OCI-LY7 (cell line): ENCODE measurements around the gene NAA38. TPM values are rescaled to one million over a fixed set of nuclear protein-coding genes. Genes with fewer than 3 reads are reported as not detected.

Experiments
- BruUV-seq: library from RNA; stranded (reverse); fragments of 400-500 nt; replicated peaks from 2 replicates; lab custom pipeline; 2021; lab: Mats Ljungman, UMichigan
- CTCF ChIA-PET: fragments of 300-600 bp; sonication (Branson Sonifier 250); formaldehyde crosslinking; loops from one replicate; lab custom pipeline; 2022; ENCODE audit warnings: antibody characterized with exemption; ENCODE audit not compliant: unreplicated experiment; lab: Charles Lee
- POLR2A ChIA-PET: fragments of 300-600 bp; sonication (Branson Sonifier 250); formaldehyde crosslinking; loops from one replicate; lab custom pipeline; 2022; ENCODE audit warnings: antibody characterized with exemption; lab: Charles Lee
- DNase-seq: peaks from one replicate; pipeline ENCODE4 v3.0.0-alpha.2; 2015; ENCODE audit warnings: low spot score
- H2AFZ ChIP-seq: fragments of 200-600 bp; sonication (generic), shearing (Covaris generic); 2 replicates; pipeline ENCODE4 v1.6.1; 2014; ENCODE audit warnings: mild to moderate bottlenecking, antibody characterized with exemption, low read length, moderate library complexity
- H3K27ac ChIP-seq: fragments of 200-600 bp; sonication (generic); 2 replicates; pipeline ENCODE4 v1.5.1; 2014; ENCODE audit warnings: mixed run types, low read depth, mild to moderate bottlenecking, moderate library complexity, low read length, inconsistent platforms; ENCODE audit not compliant: poor library complexity, severe bottlenecking
- H3K36me3 ChIP-seq: fragments of 200-600 bp; sonication (generic); 2 replicates; pipeline ENCODE4 v1.6.1; 2014; ENCODE audit warnings: mild to moderate bottlenecking, antibody characterized with exemption, low read length, moderate library complexity, mixed read lengths; ENCODE audit not compliant: insufficient read depth
- H3K4me1 ChIP-seq: fragments of 200-600 bp; sonication (generic); 2 replicates; pipeline ENCODE4 v1.5.1; 2014; ENCODE audit warnings: mild to moderate bottlenecking, low read length; ENCODE audit not compliant: insufficient read depth, poor library complexity, severe bottlenecking
- H3K4me2 ChIP-seq: fragments of 200-600 bp; sonication (generic); 2 replicates; pipeline ENCODE4 v1.6.1; 2014; ENCODE audit warnings: mild to moderate bottlenecking, low read length
- H3K4me3 ChIP-seq: fragments of 200-600 bp; sonication (generic); 2 replicates; pipeline ENCODE4 v1.5.1; 2014; ENCODE audit warnings: mild to moderate bottlenecking, low read depth, low read length; ENCODE audit not compliant: poor library complexity, severe bottlenecking
- H3K79me2 ChIP-seq: fragments of 200-600 bp; sonication (generic); 2 replicates; pipeline ENCODE4 v1.6.1; 2016; ENCODE audit warnings: low read depth, mild to moderate bottlenecking, low read length, moderate library complexity, mixed read lengths; ENCODE audit not compliant: insufficient read depth
- H3K9me2 ChIP-seq: fragments of 200-600 bp; sonication (generic); 2 replicates; pipeline ENCODE4 v1.6.1; 2016; ENCODE audit warnings: mild to moderate bottlenecking, low read length, mixed read lengths; ENCODE audit not compliant: insufficient read depth
- H3K9me3 ChIP-seq: fragments of 200-600 bp; sonication (generic); 2 replicates; pipeline ENCODE4 v1.6.1; 2014; ENCODE audit warnings: mild to moderate bottlenecking, mixed run types, low read length, mixed read lengths
- H4K20me1 ChIP-seq: fragments of 200-600 bp; sonication (generic); 2 replicates; pipeline ENCODE4 v1.6.1; 2014; ENCODE audit warnings: mild to moderate bottlenecking, antibody characterized with exemption, low read length, moderate library complexity, mixed read lengths; ENCODE audit not compliant: insufficient read depth
- CTCF ChIP-seq: fragments of 200-600 bp; sonication (generic); conservative IDR thresholded peaks from 2 replicates; pipeline ENCODE4 v1.5.1; 2014; ENCODE audit warnings: mild to moderate bottlenecking, antibody characterized with exemption, low read length, moderate library complexity, mixed read lengths
- EZH2phosphoT487 ChIP-seq: fragments of 200-600 bp; sonication (generic); IDR thresholded peaks from 2 replicates; pipeline ENCODE4 v1.6.1; 2018; ENCODE audit warnings: low read depth, borderline replicate concordance, mild to moderate bottlenecking, mixed run types, antibody characterized with exemption, low read length, moderate library complexity, mixed read lengths
- intact Hi-C: fragments of 100-400 bp; cut with micrococcal nuclease; formaldehyde crosslinking; loops from one replicate; pipeline ENCODE4 v1.10.0; 2022; ENCODE audit not compliant: unreplicated experiment
- total RNA-seq, 2 experiments: library from RNA; depleted of rRNA in 1 of 2; stranded (reverse); fragments of >200 nt in 1 of 2; shearing (Covaris generic) in 1 of 2; gene quantifications; 2 replicates each; pipeline ENCODE4 v1.2.3, GENCODE V29; 2014 to 2022

Gene NAA38
- total RNA-seq, 2 experiments from 2014 or later, result 149 to 168 TPM

DNA sequence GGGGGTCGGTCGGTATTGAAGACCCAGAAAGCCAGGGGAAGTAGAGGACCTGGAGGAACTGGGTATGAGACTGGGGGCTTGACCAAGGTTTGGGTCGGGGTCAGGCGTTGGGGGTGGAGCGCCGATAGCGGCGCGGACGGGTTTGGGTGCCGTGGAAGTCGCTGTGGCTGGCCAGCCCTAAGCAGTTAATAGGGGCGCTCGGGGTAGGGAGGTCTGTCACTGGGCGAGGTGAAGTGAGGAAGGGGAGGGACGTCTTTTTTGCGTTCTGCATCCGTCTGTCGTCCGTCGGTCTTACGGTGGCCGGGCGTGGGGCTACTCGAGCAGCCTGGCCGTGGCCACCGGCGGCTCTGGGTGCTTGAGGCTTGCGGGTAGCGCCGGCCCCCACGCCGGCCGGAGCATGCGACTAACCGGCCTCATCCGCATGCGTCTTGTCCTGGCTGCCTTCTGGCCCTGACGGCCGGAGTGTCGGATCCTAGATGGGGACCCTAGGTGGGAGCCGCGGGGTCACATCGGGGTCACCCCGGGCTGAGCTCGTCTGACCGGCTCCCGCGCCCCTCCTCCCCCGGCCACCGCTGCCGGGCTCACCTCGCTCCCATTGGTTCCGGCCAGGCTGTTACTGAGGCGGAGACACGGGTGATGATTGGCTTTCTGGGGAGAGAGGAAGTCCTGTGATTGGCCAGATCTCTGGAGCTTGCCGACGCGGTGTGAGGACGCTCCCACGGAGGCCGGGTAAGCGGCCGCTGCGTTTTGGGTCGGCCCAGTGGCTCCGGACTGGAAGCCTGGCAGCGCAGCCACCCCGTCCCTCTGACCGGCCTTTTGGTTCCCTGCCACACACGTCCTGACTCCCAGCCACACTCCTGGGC, 12.8 kb downstream of the NAA38 start:
- Histone ChIP-seq H3K4me2 (peak overlapping the region; percentile 95), H3K4me3 (peak overlapping the region; percentile 79), H3K9me2 (no peaks in the 10 kb centered on the region), H4K20me1 (peaks cover 20% of the 10 kb centered on the region; the same call in 1 of the 2 replicates), H3K79me2 (peaks cover 36% of the 10 kb centered on the region; the same call in 1 of the 2 replicates), H2AFZ (no peak overlapping the region; the same call in 1 of the 2 replicates), H3K9me3 (no peaks in the 10 kb centered on the region), H3K4me1 (peaks cover 26% of the 10 kb centered on the region), H3K27ac (peak overlapping the region; percentile 92), H3K36me3 (peaks cover 47% of the 10 kb centered on the region)
- BruUV-seq, result no TSS peak
- ChIA-PET POLR2A (interaction anchor here (0.9 to 1.0 kb wide), 2 partner anchors 10 to 158 kb away, joined by 4 to 5 read pairs; partner anchors contain the start of gene TP53), CTCF (interaction anchor here (0.5 to 1.2 kb wide), 2 partner anchors 10 to 630 kb away, joined by 4 to 9 read pairs; no protein-coding TSS in a partner anchor)
- TF ChIP-seq CTCF (no peak), EZH2phosphoT487 (no peak)
- peak; percentile 91 for DNase-seq
- intact Hi-C loops, result loop anchor here (5.0 kb wide), 1 partner anchor 362 kb away; the partner anchor contains the start of genes POLR2A and SLC35G6

DNA sequence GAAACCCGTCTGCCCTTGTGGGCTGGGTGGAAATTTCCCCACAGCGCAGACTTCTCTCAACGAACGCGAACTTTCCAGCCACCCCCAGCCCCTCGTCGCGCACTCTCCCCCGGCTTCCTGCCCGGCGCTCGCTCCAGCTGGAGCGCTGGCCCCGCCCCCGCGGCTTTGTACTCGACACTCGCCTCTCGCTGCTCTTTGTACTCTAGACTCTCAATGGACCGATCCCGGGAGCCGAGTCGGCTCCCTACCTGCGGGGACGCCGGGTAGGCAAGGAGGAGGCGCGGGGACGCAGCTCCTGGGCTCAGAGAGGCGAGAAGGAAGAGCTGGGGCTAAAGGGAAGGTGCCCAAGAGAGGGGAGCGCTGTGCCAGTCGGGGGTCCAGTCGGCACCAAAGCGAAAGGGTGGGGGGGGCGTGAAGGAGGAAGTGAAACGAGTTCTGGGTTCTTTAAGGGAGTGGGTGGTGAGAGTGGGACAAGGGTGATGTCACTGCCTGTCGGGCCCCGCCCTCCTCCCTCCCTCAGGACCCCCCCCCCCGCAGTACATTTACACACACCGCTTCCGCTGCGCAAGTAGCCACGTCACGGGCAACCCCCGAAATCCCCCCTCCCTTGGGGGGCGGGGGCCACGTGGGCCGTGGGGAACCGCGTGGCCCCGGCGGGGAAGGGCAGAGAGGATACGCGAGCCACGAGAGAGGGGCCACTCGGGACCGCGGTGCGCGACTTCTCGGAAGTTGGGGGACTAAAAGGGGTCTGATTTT, 13.6 kb downstream of the NAA38 start:
- TF ChIP-seq CTCF (no peak), EZH2phosphoT487 (no peak)

More for the DNA sequence above, 13.6 kb downstream of the NAA38 start:
- intact Hi-C loops, result loop anchor here (1.0 to 5.0 kb wide), 2 partner anchors 8 to 361 kb away; partner anchors contain the start of genes POLR2A and SLC35G6
- POLR2A ChIA-PET, result no interaction called here
- peaks cover 39% of the 10 kb centered on the region; the same call in 1 of the 2 replicates for H3K36me3 ChIP-seq
- H4K20me1 ChIP-seq, result peaks cover 20% of the 10 kb centered on the region; the same call in 1 of the 2 replicates
- peaks cover 34% of the 10 kb centered on the region for H3K4me1 ChIP-seq
- CTCF ChIA-PET, result interaction anchor here (0.6 kb wide), 1 partner anchor 10 kb away, joined by 6 read pairs; no protein-coding TSS in a partner anchor
- no peaks in the 10 kb centered on the region for H3K9me2 ChIP-seq
- H3K79me2 ChIP-seq, result peaks cover 43% of the 10 kb centered on the region; the same call in 1 of the 2 replicates
- H2AFZ ChIP-seq, result no peak overlapping the region; the same call in 1 of the 2 replicates
- H3K4me3 ChIP-seq, result peak overlapping the region; percentile 79
- BruUV-seq, result no TSS peak
- peak; percentile 89 for DNase-seq
- H3K9me3 ChIP-seq, result no peaks in the 10 kb centered on the region
- H3K27ac ChIP-seq, result peak overlapping the region; percentile 92
- peak overlapping the region; percentile 95 for H3K4me2 ChIP-seq
